GM12878 (cell line): ENCODE results near the gene CAMK1. TPM values are rescaled to one million over a fixed set of nuclear protein-coding genes. Genes with fewer than 3 reads are reported as not detected.

Experiments used
- ATAC-seq: fragments of 200-7000 bp; cut with Tn5 transposase; 3 replicates; pipeline ENCODE4 v1.9.1; 2020; ENCODE audit warnings: mild to moderate bottlenecking, moderate library complexity
- BruUV-seq: library from RNA; stranded (reverse); fragments of 400-500 nt; replicated peaks from 2 replicates; lab custom pipeline; 2021; lab: Mats Ljungman, UMichigan
- CTCF ChIA-PET: fragments of 300-600 bp; sonication (Branson Sonifier 250); formaldehyde crosslinking; extraction: SDS; loops from one replicate; lab custom pipeline; 2021; ENCODE audit warnings: inconsistent platforms; lab: Yijun Ruan, JAX
- POLR2A ChIA-PET: fragments of 350-600 bp; formaldehyde crosslinking; extraction: SDS; loops from one replicate; lab custom pipeline; 2021; ENCODE audit warnings: inconsistent platforms; lab: Charles Lee
- RAD21 ChIA-PET: fragments of 300-600 bp; sonication (Branson Sonifier 250); formaldehyde crosslinking; loops from one replicate; lab custom pipeline; 2023; ENCODE audit warnings: antibody characterized with exemption; ENCODE audit not compliant: unreplicated experiment; lab: Charles Lee
- SMC1A ChIA-PET: fragments of 300-600 bp; sonication (Branson Sonifier 250); formaldehyde crosslinking; loops from one replicate; lab custom pipeline; 2023; ENCODE audit not compliant: unreplicated experiment, uncharacterized antibody; lab: Charles Lee
- DNase-seq: peaks from one replicate; pipeline ENCODE4 v3.0.0-alpha.2; 2011; ENCODE audit warnings: low read depth, low spot score
- FAIRE-seq: peaks from 3 replicates; lab custom pipeline; 2011; peaks lifted over from hg19 to GRCh38; lab: Jason Lieb, UNC
- H2AFZ ChIP-seq: 2 replicates; pipeline ENCODE4 v1.6.0; 2011; ENCODE audit warnings: low read depth, low read length, control low read depth; ENCODE audit not compliant: control insufficient read depth
- H3K27ac ChIP-seq: 2 replicates; pipeline ENCODE4 v1.5.1; 2011; ENCODE audit warnings: control low read depth; ENCODE audit not compliant: control insufficient read depth, insufficient read depth
- H3K27me3 ChIP-seq, 2 experiments: replicated peaks in 1 of 2; 2 replicates each; pipeline versions ENCODE4 v1.6.0 to v1.6.1; 2011; ENCODE audit warnings: low read length in 1 of 2; ENCODE audit not compliant: control insufficient read depth in 2 of 2, insufficient read depth in 2 of 2
- H3K36me3 ChIP-seq, 2 experiments: 2 replicates each; pipeline ENCODE4 v1.5.1; 2011; ENCODE audit warnings: low read length in 1 of 2; ENCODE audit not compliant: control insufficient read depth in 2 of 2, insufficient read depth in 2 of 2
- H3K4me1 ChIP-seq: 2 replicates; pipeline ENCODE4 v1.6.1; 2011; ENCODE audit warnings: mild to moderate bottlenecking, low read length, moderate library complexity, mixed read lengths; ENCODE audit not compliant: control insufficient read depth, insufficient read depth
- H3K4me2 ChIP-seq: 2 replicates; pipeline ENCODE4 v1.6.0; 2011; ENCODE audit warnings: control low read depth; ENCODE audit not compliant: control insufficient read depth, insufficient read depth
- H3K4me3 ChIP-seq: fragments of 200-600 bp; sonication (generic); 2 replicates; pipeline ENCODE4 v1.5.1; 2016
- H3K79me2 ChIP-seq: 2 replicates; pipeline ENCODE4 v1.6.0; 2011; ENCODE audit warnings: low read length; ENCODE audit not compliant: control insufficient read depth, insufficient read depth
- H3K9ac ChIP-seq: 2 replicates; pipeline ENCODE4 v1.8.0; 2011; ENCODE audit warnings: low read length, control low read depth, mixed read lengths; ENCODE audit not compliant: control insufficient read depth, insufficient read depth
- H3K9me3 ChIP-seq: replicated peaks from 3 replicates; pipeline ENCODE4 v1.5.1; 2011; ENCODE audit warnings: mild to moderate bottlenecking, low read length; ENCODE audit not compliant: control insufficient read depth, insufficient read depth
- H4K20me1 ChIP-seq: 2 replicates; pipeline ENCODE4 v1.6.0; 2011; ENCODE audit not compliant: control insufficient read depth, insufficient read depth
- CEBPB ChIP-seq, 2 experiments: fragments of 150-350 bp in 1 of 2; IDR thresholded peaks; 2 replicates each; pipeline ENCODE4 v1.6.1; 2012 to 2014; ENCODE audit warnings: low read depth in 2 of 2, low read length in 2 of 2, borderline replicate concordance in 1 of 2, inconsistent platforms in 1 of 2
- CHD1 ChIP-seq: IDR thresholded peaks from 2 replicates; pipeline ENCODE4 v1.6.1; 2012; ENCODE audit warnings: low read depth, low read length, improper control_type of control experiment
- CTCF ChIP-seq, 3 experiments: IDR thresholded peaks in 2 of 3; conservative IDR thresholded peaks in 1 of 3; 2 replicates each; pipeline ENCODE4 v1.5.1; 2011; ENCODE audit warnings: low read depth in 3 of 3, low read length in 3 of 3, mild to moderate bottlenecking in 3 of 3, control low read depth in 2 of 3, moderate library complexity in 2 of 3, inconsistent platforms in 1 of 3, mixed read lengths in 1 of 3; ENCODE audit not compliant: control insufficient read depth in 2 of 3, insufficient read depth in 1 of 3; ENCODE audit errors: extremely low read depth in 1 of 3
- IKZF2 ChIP-seq, 2 experiments: fragments of 450-650 bp; IDR thresholded peaks; 2 replicates each; pipeline ENCODE4 v1.6.1; 2017; ENCODE audit warnings: mild to moderate bottlenecking in 2 of 2, moderate library complexity in 2 of 2
- JUND ChIP-seq: IDR thresholded peaks from 2 replicates; pipeline ENCODE4 v1.6.1; 2012; ENCODE audit warnings: low read depth, mild to moderate bottlenecking, low read length, improper control_type of control experiment, moderate library complexity
- KLF5 ChIP-seq: fragments of 450-650 bp; IDR thresholded peaks from 2 replicates; pipeline ENCODE4 v1.6.1; 2014; ENCODE audit warnings: mild to moderate bottlenecking; ENCODE audit not compliant: partially characterized antibody
- MEF2B ChIP-seq: fragments of 450-650 bp; IDR thresholded peaks from 2 replicates; pipeline ENCODE4 v1.6.1; 2018; ENCODE audit warnings: mild to moderate bottlenecking, moderate library complexity; ENCODE audit not compliant: partially characterized antibody, poor library complexity, severe bottlenecking
- PBX3 ChIP-seq: IDR thresholded peaks from 2 replicates; pipeline ENCODE4 v1.6.1; 2011; ENCODE audit warnings: mild to moderate bottlenecking, low read depth, low read length, moderate library complexity; ENCODE audit not compliant: insufficient replicate concordance
- SPI1 ChIP-seq: IDR thresholded peaks from 2 replicates; pipeline ENCODE4 v1.6.1; 2011; ENCODE audit warnings: low read depth, mild to moderate bottlenecking, low read length, moderate library complexity, borderline replicate concordance; ENCODE audit not compliant: insufficient read depth
- USF1 ChIP-seq: IDR thresholded peaks from 2 replicates; pipeline ENCODE4 v1.6.1; 2011; ENCODE audit warnings: borderline replicate concordance, low read depth, mild to moderate bottlenecking, moderate library complexity, mixed read lengths, low read length; ENCODE audit not compliant: insufficient read depth; ENCODE audit errors: extremely low read length
- YY1 ChIP-seq: IDR thresholded peaks from 2 replicates; pipeline ENCODE4 v1.6.1; 2011; ENCODE audit warnings: low read depth, mild to moderate bottlenecking, low read length
- WGBS: methylation state at CpG from one replicate; pipeline ENCODE4 v1.1.6; 2016; ENCODE audit warnings: low lambda C conversion rate; ENCODE audit not compliant: insufficient replicate concordance, insufficient coverage; ENCODE audit errors: missing lambda C conversion rate; 5-methylcytosine and 5-hydroxymethylcytosine counted together
- in situ Hi-C: fragments of 300-500 bp; cut with MboI; formaldehyde crosslinking; loops from 9 replicates; pipeline ENCODE4 v1.14.3; 2018; ENCODE audit warnings: mixed read lengths
- intact Hi-C: fragments of 100-400 bp; cut with micrococcal nuclease; formaldehyde crosslinking; loops from one replicate; pipeline ENCODE4 v1.14.2; 2022; ENCODE audit not compliant: unreplicated experiment
- polyA plus RNA-seq, 11 experiments: library from polyadenylated mRNA; depleted of rRNA in 4 of 11; unstranded in 6 of 11; stranded (reverse) in 5 of 11; fragments of >200 nt; fragmentation: Nextera tagmentation in 4 of 11; fragmentation: Illumina TruSeq in 1 of 11; extraction: Ambion mirVana in 4 of 11; extraction: Trizol in 1 of 11; gene quantifications; 1 replicate in 1 of 11; 2 replicates in 10 of 11; pipeline versions ENCODE4 v1.2.1 to v1.2.3, GENCODE V29; 2011 to 2016; ENCODE audit warnings: inconsistent platforms in 2 of 11, missing spikeins in 2 of 11, low read depth in 1 of 11
- total RNA-seq, 4 experiments: library from RNA; depleted of rRNA in 3 of 4; stranded (reverse); fragments of >200 nt in 3 of 4; fragmentation: Illumina TruSeq in 1 of 4; extraction: Trizol in 1 of 4; gene quantifications; 2 replicates each; pipeline versions ENCODE4 v1.2.1 to v1.2.3, GENCODE V29; 2013 to 2021
- TF ChIP-seq, protein P1 (sequence below): IDR thresholded peaks from 2 replicates; pipeline ENCODE4 v1.6.1; 2011; ENCODE audit warnings: low read depth, low read length, improper control_type of control experiment, borderline replicate concordance

Gene CAMK1
- total and polyA plus RNA-seq, 10 of the 15 experiments (the other 5 are each of a cell fraction or from before 2014, with no cell fraction given) = 0.24 to 2.1 (median 0.51) TPM; not detected in 2

DNA sequence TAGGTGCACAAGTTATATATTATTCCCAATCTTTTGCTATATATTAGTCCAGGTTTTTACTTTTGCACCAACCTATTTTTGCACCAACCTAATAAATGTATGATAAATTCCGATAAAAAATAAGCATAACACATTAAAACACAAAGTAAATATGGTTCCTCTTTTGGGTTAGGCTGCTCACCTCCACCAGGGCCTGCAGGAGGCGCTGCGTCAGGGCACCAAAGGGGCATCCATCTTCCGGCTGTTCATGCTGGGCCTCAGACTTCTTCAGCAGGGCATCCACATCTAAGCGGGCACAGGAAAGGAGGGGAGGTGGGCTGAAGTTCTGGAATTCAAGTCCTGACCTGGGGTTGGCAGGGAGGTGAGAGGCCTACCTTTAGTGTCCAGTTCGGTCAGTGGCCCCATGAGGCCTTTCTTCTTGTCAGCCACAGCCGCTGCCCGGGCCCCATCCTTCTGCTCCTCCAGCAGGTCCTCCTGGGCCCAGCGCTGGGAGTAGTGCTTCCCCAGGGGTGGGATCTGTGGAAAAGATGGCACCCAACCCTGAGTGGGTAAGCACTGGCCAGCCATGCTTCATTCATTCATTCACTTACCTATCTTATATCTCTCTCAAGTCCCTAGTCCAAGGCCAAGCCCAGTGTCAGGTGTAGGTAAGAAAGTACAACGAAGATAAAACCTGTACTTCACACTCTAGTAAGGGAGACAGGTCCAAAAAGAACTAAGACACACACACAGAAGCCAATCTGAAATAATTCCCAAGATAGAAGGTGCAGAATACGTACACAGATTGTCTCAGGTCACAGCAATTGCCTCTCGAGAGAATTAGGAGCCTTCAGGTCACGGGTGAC lies 17.3 kb upstream of the CAMK1 start:
- Histone ChIP-seq H3K4me2 (no peak overlapping the region), H3K4me3 (no peak overlapping the region), H3K79me2 (peaks cover 17% of the 10 kb centered on the region), H3K9me3 (no peaks in the 10 kb centered on the region), H3K36me3 (peaks cover 8 to 16% of the 10 kb centered on the region in 2 experiments; a peak in 3 of 4 replicates), H3K27me3 (no peaks in the 10 kb centered on the region), H3K4me1 (peaks cover 7% of the 10 kb centered on the region), H3K9ac (no peak overlapping the region), H3K27ac (no peak overlapping the region), H4K20me1 (no peaks in the 10 kb centered on the region), H2AFZ (no peak overlapping the region)
- ChIA-PET RAD21 (no interaction called here), SMC1A (interaction anchor here (0.7 kb wide), 1 partner anchor 144 kb away, joined by 3 read pairs; no protein-coding TSS in a partner anchor), CTCF (interaction anchor here (0.5 to 1.4 kb wide), 6 partner anchors 9 to 146 kb away, joined by 3 to 7 read pairs (median 4); partner anchors contain the start of gene CRELD1), POLR2A (interaction anchor here (1.5 kb wide), 1 partner anchor 87 kb away, joined by 3 read pairs; no protein-coding TSS in a partner anchor)
- WGBS = 89% methylated on average over 13 of the region's 13 CpGs
- intact Hi-C loops (no loop called here), in situ Hi-C loops (no loop called here)
- ATAC-seq (peak; percentile 41; the same call in 1 of the 3 replicates), DNase-seq (no peak), FAIRE-seq (no peak)
- no TSS peak for BruUV-seq
- TF ChIP-seq SPI1 = no peak
- TF ChIP-seq, protein P1, sequence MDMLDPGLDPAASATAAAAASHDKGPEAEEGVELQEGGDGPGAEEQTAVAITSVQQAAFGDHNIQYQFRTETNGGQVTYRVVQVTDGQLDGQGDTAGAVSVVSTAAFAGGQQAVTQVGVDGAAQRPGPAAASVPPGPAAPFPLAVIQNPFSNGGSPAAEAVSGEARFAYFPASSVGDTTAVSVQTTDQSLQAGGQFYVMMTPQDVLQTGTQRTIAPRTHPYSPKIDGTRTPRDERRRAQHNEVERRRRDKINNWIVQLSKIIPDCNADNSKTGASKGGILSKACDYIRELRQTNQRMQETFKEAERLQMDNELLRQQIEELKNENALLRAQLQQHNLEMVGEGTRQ = no peak
- TF ChIP-seq JUND = no peak
- TF ChIP-seq YY1 = peak; percentile 65
- TF ChIP-seq CEBPB (IDR thresholded peaks at IDR 0.05; ENCODE audit: borderline replicate concordance in 1 of 2, low read depth in 2 of 2, low read length in 2 of 2) = no peak
- peak; percentile 9 to 65 (median 58) for TF ChIP-seq CTCF (IDR thresholded peaks at IDR 0.05 in 2 of 3, conservative IDR thresholded peaks at IDR 0.05 in 1 of 3; ENCODE audit: control insufficient read depth in 2 of 3, extremely low read depth in 1 of 3, insufficient read depth in 1 of 3, low read depth in 3 of 3, low read length in 3 of 3)
- TF ChIP-seq CHD1 = no peak
- no peak for TF ChIP-seq PBX3
- TF ChIP-seq USF1 = no peak
- no peak for TF ChIP-seq MEF2B
- no peak for TF ChIP-seq KLF5
- TF ChIP-seq IKZF2 (IDR thresholded peaks at IDR 0.05) = no peak
